Stomach (tissue), 4 donors: Measurements from ENCODE around the gene TNFSF9.

Experiments used
- CTCF ChIP-seq, 7 experiments: fragments of 450-650 bp in 4 of 7; fragments of 200-600 bp in 3 of 7; sonication (generic) in 3 of 7; IDR thresholded peaks; one replicate each; pipeline ENCODE4 v1.5.1; 2016 to 2019; ENCODE audit warnings: antibody characterized with exemption in 7 of 7, control low read depth in 2 of 7, mild to moderate bottlenecking in 1 of 7
- POLR2A ChIP-seq, 4 donors: fragments of 450-650 bp; IDR thresholded peaks; one replicate each; pipeline ENCODE4 v1.6.1; 2016; ENCODE audit warnings: antibody characterized with exemption in 4 of 4, control low read depth in 2 of 4, mild to moderate bottlenecking in 1 of 4, moderate library complexity in 1 of 4

DNA sequence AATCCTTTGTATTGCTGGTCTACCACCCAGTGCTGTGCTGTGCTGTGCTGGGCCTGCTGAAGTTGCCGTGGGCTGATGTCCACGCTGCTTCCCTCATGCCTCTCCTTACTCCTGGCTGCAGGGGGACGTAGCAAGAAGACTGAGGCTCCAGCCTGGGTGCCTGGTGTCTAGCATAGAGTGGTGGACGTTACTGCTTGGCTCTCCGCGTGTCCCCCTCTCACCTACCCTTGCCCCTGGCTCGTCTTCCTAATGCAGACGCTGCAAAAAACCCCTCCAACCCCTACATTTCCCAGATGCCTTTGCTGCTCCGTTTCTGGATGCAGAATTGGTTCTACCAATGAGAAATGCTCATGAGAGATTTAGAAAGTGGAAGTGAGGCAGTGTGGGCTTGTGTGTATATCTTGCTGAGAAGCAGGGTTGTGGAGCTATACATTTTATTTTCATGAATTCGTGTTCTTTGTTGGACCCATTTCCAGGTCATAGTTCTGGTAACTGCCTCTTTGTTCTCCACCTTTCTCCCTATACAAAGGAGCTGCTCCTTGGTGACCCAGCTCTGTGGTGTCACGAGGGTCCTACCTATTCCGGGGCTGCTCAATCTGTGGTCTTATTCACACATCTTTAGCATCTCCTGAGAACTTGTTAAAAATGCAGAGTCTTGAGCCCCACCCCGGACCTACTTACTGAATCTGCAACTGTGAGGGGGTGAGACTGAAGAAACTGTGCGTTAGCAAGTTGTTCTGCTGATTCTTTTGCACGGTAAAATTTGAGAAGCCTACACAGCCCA is 41.4 kb upstream of the TNFSF9 start:
- TF ChIP-seq CTCF (IDR thresholded peaks at IDR 0.05) (no peak), POLR2A (IDR thresholded peaks at IDR 0.05) (no peak)
